MV-4-11 (cell line): ENCODE data around the gene ATG4D.

Source experiments
- DNase-seq: peaks from one replicate; lab custom pipeline; 2025; lab: John Stamatoyannopoulos, UW

Gene ATG4D

GRCh38 chr19:10543420-10544241 lies at the start of gene ATG4D:
ATG4D (plus strand) TSS chr19:10543904; CDS start chr19:10544091, 187 bp downstream.
- DNase-seq: peak; percentile 61

- DNase-seq: no peak
Observed at GRCh38 chr19:10497371-10497770, 46.3 kb upstream of the ATG4D start.

- DNase-seq: no peak
Observed at GRCh38 chr19:10499550-10500246, 44.0 kb upstream of the ATG4D start.

GRCh38 chr19:10500247-10500592 lies 43.5 kb upstream of the ATG4D start:
- DNase-seq: no peak

- peak; percentile 50 for DNase-seq
Observed at GRCh38 chr19:10501971-10502523, 41.7 kb upstream of the ATG4D start.

GRCh38 chr19:10502524-10503001 lies 41.1 kb upstream of the ATG4D start:
- peak; percentile 95 for DNase-seq

- DNase-seq: peak; percentile 73
Observed at GRCh38 chr19:10503002-10503789, 40.5 kb upstream of the ATG4D start, which contains the start of gene KEAP1. KEAP1 (minus strand) TSS chr19:10503356; CDS start chr19:10500033, 3,323 bp downstream.

GRCh38 chr19:10505583-10506229 lies 38.0 kb upstream of the ATG4D start:
- DNase-seq: peak; percentile 74

GRCh38 chr19:10508036-10508435 lies 35.7 kb upstream of the ATG4D start:
- DNase-seq: no peak

GRCh38 chr19:10508707-10509106 lies 35.0 kb upstream of the ATG4D start:
- DNase-seq: peak; percentile 49

- DNase-seq: no peak
Observed at GRCh38 chr19:10510301-10510802, 33.4 kb upstream of the ATG4D start.

GRCh38 chr19:10513223-10513622 lies 30.5 kb upstream of the ATG4D start:
- DNase-seq: no peak

GRCh38 chr19:10514211-10515145 lies 29.2 kb upstream of the ATG4D start:
- no peak for DNase-seq

GRCh38 chr19:10516064-10516385 lies 27.7 kb upstream of the ATG4D start:
- peak; percentile 26 for DNase-seq

- no peak for DNase-seq
Observed at GRCh38 chr19:10516671-10517286, 26.9 kb upstream of the ATG4D start.

GRCh38 chr19:10517361-10517759 lies 26.3 kb upstream of the ATG4D start, which contains the start of gene S1PR5:
S1PR5 (minus strand) TSS chr19:10517447; CDS start chr19:10515011, 2,436 bp downstream.
- no peak for DNase-seq

GRCh38 chr19:10517760-10518443 lies 25.8 kb upstream of the ATG4D start:
- peak; percentile 28 for DNase-seq

GRCh38 chr19:10518444-10519361 lies 25.0 kb upstream of the ATG4D start:
- peak; percentile 25 for DNase-seq
